HepG2 (cell line): Measurements from ENCODE around the gene CLIP2. TPM values are rescaled to one million over a fixed set of nuclear protein-coding genes. Genes with fewer than 3 reads are reported as not detected.

Experiments
- IKZF1 ChIP-seq: fragments of 450-650 bp; IDR thresholded peaks from 2 replicates; pipeline ENCODE4 v1.7.1; 2016
- MYC ChIP-seq: sonication (generic); formaldehyde crosslinking; IDR thresholded peaks from 2 replicates; pipeline ENCODE4 v1.9.0; 2021; ENCODE audit warnings: missing genetic modification reagents, borderline replicate concordance
- ZNF329 ChIP-seq: sonication (generic); formaldehyde crosslinking; IDR thresholded peaks from 2 replicates; pipeline ENCODE4 v1.9.0; 2021; ENCODE audit warnings: low read depth, mild to moderate bottlenecking, missing genetic modification reagents
- ZNF44 ChIP-seq: sonication (generic); formaldehyde crosslinking; IDR thresholded peaks from 2 replicates; pipeline ENCODE4 v1.5.1; 2020; ENCODE audit warnings: mild to moderate bottlenecking, missing genetic modification reagents
- ZNF674 ChIP-seq: sonication (generic); formaldehyde crosslinking; IDR thresholded peaks from 2 replicates; pipeline ENCODE4 v1.5.0; 2020; ENCODE audit warnings: low read depth, mild to moderate bottlenecking, missing genetic modification reagents
- ZNF678 ChIP-seq: sonication (generic); formaldehyde crosslinking; IDR thresholded peaks from 2 replicates; pipeline ENCODE4 v1.4.0; 2020; ENCODE audit warnings: mild to moderate bottlenecking, missing genetic modification reagents
- polyA plus RNA-seq, 8 experiments: library from polyadenylated mRNA; depleted of rRNA in 3 of 8; stranded (reverse) in 7 of 8; unstranded in 1 of 8; fragments of >200 nt; fragmentation: Illumina TruSeq in 4 of 8; extraction: Trizol in 4 of 8; gene quantifications; 2 replicates each; pipeline versions ENCODE4 v1.2.1 to v1.2.3, GENCODE V29; 2011 to 2016; ENCODE audit warnings: low read depth in 4 of 8, missing spikeins in 1 of 8, mixed read lengths in 1 of 8; ENCODE audit not compliant: insufficient read depth in 1 of 8
- total RNA-seq, 5 experiments: library from RNA; depleted of rRNA; stranded (reverse); fragments of >200 nt; fragmentation: Illumina TruSeq; extraction: Trizol; gene quantifications; 2 replicates each; pipeline ENCODE4 v1.2.3, GENCODE V29; 2016; ENCODE audit warnings: low read depth in 1 of 5
- TF ChIP-seq, protein P1 (sequence below): sonication (generic); formaldehyde crosslinking; IDR thresholded peaks from 2 replicates; pipeline ENCODE4 v1.5.1; 2020; ENCODE audit warnings: mild to moderate bottlenecking, missing genetic modification reagents, borderline replicate concordance
- TF ChIP-seq, protein P2 (sequence below): sonication (generic); formaldehyde crosslinking; IDR thresholded peaks from 2 replicates; pipeline ENCODE4 v1.5.1; 2020; ENCODE audit warnings: missing genetic modification reagents, mild to moderate bottlenecking, borderline replicate concordance
- TF ChIP-seq, protein P3 (sequence below): sonication (generic); formaldehyde crosslinking; IDR thresholded peaks from 2 replicates; pipeline ENCODE4 v1.8.0; 2022; ENCODE audit warnings: mild to moderate bottlenecking, missing genetic modification reagents, borderline replicate concordance
- TF ChIP-seq, protein P4 (sequence below): sonication (generic); formaldehyde crosslinking; IDR thresholded peaks from 2 replicates; pipeline ENCODE4 v1.4.0; 2020; ENCODE audit warnings: missing genetic modification reagents

The CLIP2 gene
- total and polyA plus RNA-seq, 2 of the 13 experiments (the other 11 are each of a cell fraction or from before 2014, with no cell fraction given), result 6.5 to 17.4 TPM

DNA sequence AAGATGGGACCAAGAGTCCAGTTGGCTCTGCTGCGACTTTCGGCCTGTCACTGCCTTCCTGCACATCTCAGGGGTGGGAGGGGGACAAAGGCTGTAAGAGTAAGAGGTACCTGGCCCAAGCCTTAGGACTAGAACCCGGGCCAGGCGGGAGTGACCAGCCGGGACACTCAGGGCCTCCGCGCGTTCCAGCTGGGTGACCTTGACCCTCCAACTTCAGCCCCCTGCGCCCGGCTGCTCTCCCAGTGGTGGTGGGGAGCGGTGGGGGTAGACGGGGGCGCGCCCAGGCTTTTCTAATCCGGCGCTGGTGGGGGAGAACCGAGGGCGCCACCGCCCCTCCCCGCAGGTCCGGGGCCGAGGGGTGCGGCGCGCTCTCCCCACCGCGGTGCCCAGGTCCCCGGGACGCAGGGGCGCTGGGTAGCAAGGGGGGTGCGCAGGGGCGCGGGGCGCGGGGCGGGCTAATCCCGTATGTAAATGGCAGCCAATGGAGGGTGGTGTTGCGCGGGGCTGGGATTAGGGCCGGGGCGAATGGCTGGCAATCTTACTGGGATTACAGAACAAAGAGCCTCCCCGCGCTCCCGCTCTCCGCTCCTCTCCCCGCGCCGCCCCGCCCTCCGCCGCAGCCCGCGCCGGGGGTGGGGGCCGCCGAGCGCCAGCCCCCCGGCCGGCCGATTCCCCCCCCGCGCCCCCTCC is 164.3 kb downstream of the CLIP2 start, which contains the start of gene GTF2IRD1 (continued):
- TF ChIP-seq, protein P1, sequence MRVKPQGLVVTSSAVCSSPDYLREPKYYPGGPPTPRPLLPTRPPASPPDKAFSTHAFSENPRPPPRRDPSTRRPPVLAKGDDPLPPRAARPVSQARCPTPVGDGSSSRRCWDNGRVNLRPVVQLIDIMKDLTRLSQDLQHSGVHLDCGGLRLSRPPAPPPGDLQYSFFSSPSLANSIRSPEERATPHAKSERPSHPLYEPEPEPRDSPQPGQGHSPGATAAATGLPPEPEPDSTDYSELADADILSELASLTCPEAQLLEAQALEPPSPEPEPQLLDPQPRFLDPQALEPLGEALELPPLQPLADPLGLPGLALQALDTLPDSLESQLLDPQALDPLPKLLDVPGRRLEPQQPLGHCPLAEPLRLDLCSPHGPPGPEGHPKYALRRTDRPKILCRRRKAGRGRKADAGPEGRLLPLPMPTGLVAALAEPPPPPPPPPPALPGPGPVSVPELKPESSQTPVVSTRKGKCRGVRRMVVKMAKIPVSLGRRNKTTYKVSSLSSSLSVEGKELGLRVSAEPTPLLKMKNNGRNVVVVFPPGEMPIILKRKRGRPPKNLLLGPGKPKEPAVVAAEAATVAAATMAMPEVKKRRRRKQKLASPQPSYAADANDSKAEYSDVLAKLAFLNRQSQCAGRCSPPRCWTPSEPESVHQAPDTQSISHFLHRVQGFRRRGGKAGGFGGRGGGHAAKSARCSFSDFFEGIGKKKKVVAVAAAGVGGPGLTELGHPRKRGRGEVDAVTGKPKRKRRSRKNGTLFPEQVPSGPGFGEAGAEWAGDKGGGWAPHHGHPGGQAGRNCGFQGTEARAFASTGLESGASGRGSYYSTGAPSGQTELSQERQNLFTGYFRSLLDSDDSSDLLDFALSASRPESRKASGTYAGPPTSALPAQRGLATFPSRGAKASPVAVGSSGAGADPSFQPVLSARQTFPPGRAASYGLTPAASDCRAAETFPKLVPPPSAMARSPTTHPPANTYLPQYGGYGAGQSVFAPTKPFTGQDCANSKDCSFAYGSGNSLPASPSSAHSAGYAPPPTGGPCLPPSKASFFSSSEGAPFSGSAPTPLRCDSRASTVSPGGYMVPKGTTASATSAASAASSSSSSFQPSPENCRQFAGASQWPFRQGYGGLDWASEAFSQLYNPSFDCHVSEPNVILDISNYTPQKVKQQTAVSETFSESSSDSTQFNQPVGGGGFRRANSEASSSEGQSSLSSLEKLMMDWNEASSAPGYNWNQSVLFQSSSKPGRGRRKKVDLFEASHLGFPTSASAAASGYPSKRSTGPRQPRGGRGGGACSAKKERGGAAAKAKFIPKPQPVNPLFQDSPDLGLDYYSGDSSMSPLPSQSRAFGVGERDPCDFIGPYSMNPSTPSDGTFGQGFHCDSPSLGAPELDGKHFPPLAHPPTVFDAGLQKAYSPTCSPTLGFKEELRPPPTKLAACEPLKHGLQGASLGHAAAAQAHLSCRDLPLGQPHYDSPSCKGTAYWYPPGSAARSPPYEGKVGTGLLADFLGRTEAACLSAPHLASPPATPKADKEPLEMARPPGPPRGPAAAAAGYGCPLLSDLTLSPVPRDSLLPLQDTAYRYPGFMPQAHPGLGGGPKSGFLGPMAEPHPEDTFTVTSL (CRISPR knock-in tag), result no peak
- TF ChIP-seq, protein P2, sequence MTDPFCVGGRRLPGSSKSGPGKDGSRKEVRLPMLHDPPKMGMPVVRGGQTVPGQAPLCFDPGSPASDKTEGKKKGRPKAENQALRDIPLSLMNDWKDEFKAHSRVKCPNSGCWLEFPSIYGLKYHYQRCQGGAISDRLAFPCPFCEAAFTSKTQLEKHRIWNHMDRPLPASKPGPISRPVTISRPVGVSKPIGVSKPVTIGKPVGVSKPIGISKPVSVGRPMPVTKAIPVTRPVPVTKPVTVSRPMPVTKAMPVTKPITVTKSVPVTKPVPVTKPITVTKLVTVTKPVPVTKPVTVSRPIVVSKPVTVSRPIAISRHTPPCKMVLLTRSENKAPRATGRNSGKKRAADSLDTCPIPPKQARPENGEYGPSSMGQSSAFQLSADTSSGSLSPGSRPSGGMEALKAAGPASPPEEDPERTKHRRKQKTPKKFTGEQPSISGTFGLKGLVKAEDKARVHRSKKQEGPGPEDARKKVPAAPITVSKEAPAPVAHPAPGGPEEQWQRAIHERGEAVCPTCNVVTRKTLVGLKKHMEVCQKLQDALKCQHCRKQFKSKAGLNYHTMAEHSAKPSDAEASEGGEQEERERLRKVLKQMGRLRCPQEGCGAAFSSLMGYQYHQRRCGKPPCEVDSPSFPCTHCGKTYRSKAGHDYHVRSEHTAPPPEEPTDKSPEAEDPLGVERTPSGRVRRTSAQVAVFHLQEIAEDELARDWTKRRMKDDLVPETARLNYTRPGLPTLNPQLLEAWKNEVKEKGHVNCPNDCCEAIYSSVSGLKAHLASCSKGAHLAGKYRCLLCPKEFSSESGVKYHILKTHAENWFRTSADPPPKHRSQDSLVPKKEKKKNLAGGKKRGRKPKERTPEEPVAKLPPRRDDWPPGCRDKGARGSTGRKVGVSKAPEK (CRISPR knock-in tag), result no peak
- TF ChIP-seq IKZF1 (no peak), MYC (peak; percentile 43; the same call in 1 of the 2 replicates), ZNF329 (CRISPR knock-in tag) (no peak), ZNF674 (CRISPR knock-in tag) (no peak), ZNF44 (CRISPR knock-in tag) (no peak), ZNF678 (CRISPR knock-in tag) (no peak)
- TF ChIP-seq, protein P3, sequence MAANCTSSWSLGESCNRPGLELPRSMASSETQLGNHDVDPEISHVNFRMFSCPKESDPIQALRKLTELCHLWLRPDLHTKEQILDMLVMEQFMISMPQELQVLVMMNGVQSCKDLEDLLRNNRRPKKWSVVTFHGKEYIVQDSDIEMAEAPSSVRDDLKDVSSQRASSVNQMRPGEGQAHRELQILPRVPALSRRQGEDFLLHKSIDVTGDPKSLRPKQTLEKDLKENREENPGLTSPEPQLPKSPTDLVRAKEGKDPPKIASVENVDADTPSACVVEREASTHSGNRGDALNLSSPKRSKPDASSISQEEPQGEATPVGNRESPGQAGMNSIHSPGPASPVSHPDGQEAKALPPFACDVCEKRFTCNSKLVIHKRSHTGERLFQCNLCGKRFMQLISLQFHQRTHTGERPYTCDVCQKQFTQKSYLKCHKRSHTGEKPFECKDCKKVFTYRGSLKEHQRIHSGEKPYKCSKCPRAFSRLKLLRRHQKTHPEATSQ (CRISPR knock-in tag), result peak; percentile 47; the same call in 1 of the 2 replicates
- TF ChIP-seq, protein P4, sequence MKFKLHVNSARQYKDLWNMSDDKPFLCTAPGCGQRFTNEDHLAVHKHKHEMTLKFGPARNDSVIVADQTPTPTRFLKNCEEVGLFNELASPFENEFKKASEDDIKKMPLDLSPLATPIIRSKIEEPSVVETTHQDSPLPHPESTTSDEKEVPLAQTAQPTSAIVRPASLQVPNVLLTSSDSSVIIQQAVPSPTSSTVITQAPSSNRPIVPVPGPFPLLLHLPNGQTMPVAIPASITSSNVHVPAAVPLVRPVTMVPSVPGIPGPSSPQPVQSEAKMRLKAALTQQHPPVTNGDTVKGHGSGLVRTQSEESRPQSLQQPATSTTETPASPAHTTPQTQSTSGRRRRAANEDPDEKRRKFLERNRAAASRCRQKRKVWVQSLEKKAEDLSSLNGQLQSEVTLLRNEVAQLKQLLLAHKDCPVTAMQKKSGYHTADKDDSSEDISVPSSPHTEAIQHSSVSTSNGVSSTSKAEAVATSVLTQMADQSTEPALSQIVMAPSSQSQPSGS, result no peak; the same call in 1 of the 2 replicates
